CD14-positive monocyte (primary cell): ENCODE results near the gene CDH4. TPM values are rescaled to one million over a fixed set of nuclear protein-coding genes. Genes with fewer than 3 reads are reported as not detected.

Experiments
- DNase-seq, 3 donors: peaks; one replicate each; pipeline ENCODE4 v3.0.0-alpha.2; 2011 to 2022
- H2AFZ ChIP-seq: 2 replicates; pipeline ENCODE4 v1.6.0; 2012; ENCODE audit warnings: mild to moderate bottlenecking, low read depth, low read length, inconsistent platforms; ENCODE audit not compliant: insufficient read depth, poor library complexity, severe bottlenecking
- H3K27ac ChIP-seq, 2 donors: 1 replicate in 1 of 2; 2 replicates in 1 of 2; pipeline ENCODE4 v1.5.1; 2012 to 2013; ENCODE audit warnings: low read length in 2 of 2, control low read depth in 1 of 2, inconsistent platforms in 1 of 2, low read depth in 1 of 2, mild to moderate bottlenecking in 1 of 2
- H3K27me3 ChIP-seq, 2 donors: one replicate each; pipeline versions ENCODE4 v1.6.0 to v1.6.1; 2011 to 2013; ENCODE audit warnings: low read length in 2 of 2; ENCODE audit not compliant: control insufficient read depth in 2 of 2, insufficient read depth in 2 of 2
- H3K36me3 ChIP-seq, 2 donors: replicated peaks in 1 of 2; 1 replicate in 1 of 2; 2 replicates in 1 of 2; pipeline versions ENCODE4 v1.5.1 to v1.6.1; 2012 to 2013; ENCODE audit warnings: low read length in 2 of 2, control low read depth in 1 of 2, inconsistent platforms in 1 of 2, mild to moderate bottlenecking in 1 of 2; ENCODE audit not compliant: insufficient read depth in 2 of 2, control insufficient read depth in 1 of 2
- H3K4me1 ChIP-seq, 2 donors: 1 replicate in 1 of 2; 2 replicates in 1 of 2; pipeline versions ENCODE4 v1.5.1 to v1.6.1; 2012 to 2013; ENCODE audit warnings: low read length in 2 of 2, control low read depth in 1 of 2, inconsistent platforms in 1 of 2, mild to moderate bottlenecking in 1 of 2, moderate library complexity in 1 of 2; ENCODE audit not compliant: insufficient read depth in 2 of 2, control insufficient read depth in 1 of 2
- H3K4me2 ChIP-seq: replicated peaks from 2 replicates; pipeline ENCODE3; 2012; ENCODE audit warnings: low read length, moderate library complexity, mild to moderate bottlenecking; ENCODE audit not compliant: poor library complexity, severe bottlenecking; ENCODE audit errors: extremely low read depth
- H3K4me3 ChIP-seq, 3 experiments: fragments of 200-600 bp in 1 of 3; sonication (generic) in 1 of 3; replicated peaks in 1 of 3; 1 replicate in 2 of 3; 2 replicates in 1 of 3; pipeline ENCODE4 v1.5.1; 2011 to 2013; ENCODE audit warnings: low read length in 3 of 3, mild to moderate bottlenecking in 3 of 3, control low read depth in 2 of 3, low read depth in 2 of 3, inconsistent platforms in 1 of 3, moderate library complexity in 1 of 3
- H3K79me2 ChIP-seq: 2 replicates; pipeline ENCODE4 v1.6.0; 2012; ENCODE audit warnings: mild to moderate bottlenecking, control low read depth, inconsistent platforms, low read length, moderate library complexity; ENCODE audit not compliant: insufficient read depth
- H3K9ac ChIP-seq: 2 replicates; pipeline ENCODE4 v1.6.0; 2017; ENCODE audit warnings: low read length, mild to moderate bottlenecking; ENCODE audit not compliant: insufficient read depth, poor library complexity, severe bottlenecking
- H3K9me3 ChIP-seq, 2 donors: replicated peaks in 1 of 2; 1 replicate in 1 of 2; 2 replicates in 1 of 2; pipeline versions ENCODE4 v1.5.1 to v1.6.1; 2012 to 2013; ENCODE audit warnings: low read length in 2 of 2, control low read depth in 1 of 2; ENCODE audit not compliant: control insufficient read depth in 1 of 2, insufficient read depth in 1 of 2
- H4K20me1 ChIP-seq: 2 replicates; pipeline ENCODE4 v1.6.0; 2012; ENCODE audit warnings: mild to moderate bottlenecking, low read length, control low read depth, moderate library complexity; ENCODE audit not compliant: insufficient read depth
- H3K27ac Mint-ChIP-seq, 7 donors: one replicate each; pipeline ENCODE4 v1.8.0; 2020; ENCODE audit warnings: mild to moderate bottlenecking in 7 of 7, mixed read lengths in 7 of 7, moderate library complexity in 6 of 7, inconsistent platforms in 2 of 7
- H3K27me3 Mint-ChIP-seq, 3 donors: one replicate each; pipeline ENCODE4 v1.8.0; 2021 to 2022; ENCODE audit warnings: low read depth in 3 of 3, mild to moderate bottlenecking in 3 of 3, mixed read lengths in 3 of 3, moderate library complexity in 3 of 3, inconsistent platforms in 1 of 3
- H3K36me3 Mint-ChIP-seq, 2 donors: one replicate each; pipeline ENCODE4 v1.8.0; 2020; ENCODE audit warnings: mixed read lengths in 2 of 2, inconsistent platforms in 1 of 2, mild to moderate bottlenecking in 1 of 2
- H3K4me1 Mint-ChIP-seq: one replicate; pipeline ENCODE4 v1.8.0; 2020; ENCODE audit warnings: mild to moderate bottlenecking, mixed read lengths
- H3K4me3 Mint-ChIP-seq, 2 donors: one replicate each; pipeline ENCODE4 v1.8.0; 2020; ENCODE audit warnings: mild to moderate bottlenecking in 2 of 2, mixed read lengths in 2 of 2, moderate library complexity in 1 of 2
- H3K9me3 Mint-ChIP-seq, 7 donors: one replicate each; pipeline ENCODE4 v1.8.0; 2020 to 2022; ENCODE audit warnings: mixed read lengths in 7 of 7, mild to moderate bottlenecking in 6 of 7, moderate library complexity in 6 of 7, inconsistent platforms in 2 of 7
- WGBS: methylation state at CpG from one replicate; pipeline ENCODE4 v1.1.5; 2013; ENCODE audit warnings: missing lambda C conversion rate; ENCODE audit not compliant: insufficient coverage; 5-methylcytosine and 5-hydroxymethylcytosine counted together
- intact Hi-C, 2 donors: fragments of 100-400 bp; cut with micrococcal nuclease; formaldehyde crosslinking; loops; one replicate each; pipeline versions ENCODE4 v1.15.0 to v1.15.1; 2023
- polyA plus RNA-seq, 3 donors: library from polyadenylated mRNA; depleted of rRNA in 1 of 3; unstranded in 2 of 3; stranded (reverse) in 1 of 3; fragments of 300-500 nt in 2 of 3; fragments of >200 nt in 1 of 3; fragmentation: Illumina TruSeq in 2 of 3; gene quantifications; 1 replicate in 2 of 3; 2 replicates in 1 of 3; pipeline ENCODE4 v1.2.3, GENCODE V29; 2012 to 2021
- TF ChIP-seq, protein P1 (sequence below): fragments of 200-600 bp; IDR thresholded peaks from one replicate; pipeline ENCODE4 v1.8.0; 2022; ENCODE audit warnings: antibody characterized with exemption, mild to moderate bottlenecking

Gene CDH4
- polyA plus RNA-seq, 3 donors: not detected

DNA sequence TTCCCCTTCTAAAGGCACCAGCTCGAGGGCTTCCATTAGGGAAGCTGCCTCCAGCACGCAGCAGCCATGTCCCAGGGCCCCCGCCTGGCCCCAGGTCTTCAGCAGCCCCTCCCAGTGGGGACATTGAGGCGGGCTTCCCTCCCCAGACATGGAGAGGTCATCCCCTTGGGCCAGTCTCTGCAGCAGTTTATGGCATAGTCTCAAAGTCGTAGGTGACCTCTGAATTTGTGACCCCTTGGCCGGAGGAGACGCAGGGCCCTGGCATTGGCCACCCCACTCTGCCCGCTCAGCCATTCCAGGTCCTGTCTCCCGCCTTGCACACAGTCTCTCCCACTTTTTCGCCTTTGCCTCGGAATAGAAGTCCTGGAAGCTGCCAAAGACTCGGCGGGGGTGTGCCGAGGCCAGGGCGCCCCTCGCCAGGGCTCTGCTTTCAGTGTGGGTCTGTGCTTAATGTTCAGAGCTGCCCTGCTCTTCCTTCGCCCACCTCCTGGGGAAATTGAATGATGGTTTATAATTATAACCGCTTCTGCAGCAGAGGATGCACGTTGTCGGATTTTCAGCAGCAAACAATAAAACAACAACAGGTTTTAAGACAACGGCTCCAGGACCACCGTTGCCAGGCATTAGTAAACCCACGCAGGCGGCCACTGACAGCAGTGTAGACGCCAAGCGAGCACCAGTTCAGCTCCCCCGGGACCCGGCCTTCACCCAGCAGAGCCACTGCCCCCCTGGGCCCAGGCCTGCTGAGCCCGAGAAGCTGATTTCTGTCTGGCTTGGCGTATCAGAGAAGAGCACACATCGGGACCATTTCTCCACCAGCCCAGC, 626.6 kb downstream of the CDH4 start:
- Histone ChIP-seq H3K27me3 (no peaks in the 10 kb centered on the region), H3K9ac (no peak overlapping the region), H3K9me3 (peaks cover 0 to 97% of the 10 kb centered on the region in 2 donors), H3K79me2 (no peaks in the 10 kb centered on the region), H3K4me3 (no peak overlapping the region), H3K27ac (no peak overlapping the region), H4K20me1 (no peaks in the 10 kb centered on the region), H2AFZ (no peak overlapping the region), H3K4me2 (no peak overlapping the region), H3K4me1 (no peaks in the 10 kb centered on the region), H3K36me3 (no peaks in the 10 kb centered on the region)
- H3K36me3 Mint-ChIP-seq: no peaks in the 10 kb centered on the region
- H3K4me1 Mint-ChIP-seq: no peaks in the 10 kb centered on the region
- no peak overlapping the region for H3K4me3 Mint-ChIP-seq
- intact Hi-C loops: no loop called here
- H3K27ac Mint-ChIP-seq: no peak overlapping the region
- DNase-seq: no peak
- H3K9me3 Mint-ChIP-seq: peaks cover 0 to 76% (median 28%) of the 10 kb centered on the region in 7 donors
- H3K27me3 Mint-ChIP-seq: peaks cover 7 to 8% (median 7%) of the 10 kb centered on the region in 3 donors
- TF ChIP-seq, protein P1, sequence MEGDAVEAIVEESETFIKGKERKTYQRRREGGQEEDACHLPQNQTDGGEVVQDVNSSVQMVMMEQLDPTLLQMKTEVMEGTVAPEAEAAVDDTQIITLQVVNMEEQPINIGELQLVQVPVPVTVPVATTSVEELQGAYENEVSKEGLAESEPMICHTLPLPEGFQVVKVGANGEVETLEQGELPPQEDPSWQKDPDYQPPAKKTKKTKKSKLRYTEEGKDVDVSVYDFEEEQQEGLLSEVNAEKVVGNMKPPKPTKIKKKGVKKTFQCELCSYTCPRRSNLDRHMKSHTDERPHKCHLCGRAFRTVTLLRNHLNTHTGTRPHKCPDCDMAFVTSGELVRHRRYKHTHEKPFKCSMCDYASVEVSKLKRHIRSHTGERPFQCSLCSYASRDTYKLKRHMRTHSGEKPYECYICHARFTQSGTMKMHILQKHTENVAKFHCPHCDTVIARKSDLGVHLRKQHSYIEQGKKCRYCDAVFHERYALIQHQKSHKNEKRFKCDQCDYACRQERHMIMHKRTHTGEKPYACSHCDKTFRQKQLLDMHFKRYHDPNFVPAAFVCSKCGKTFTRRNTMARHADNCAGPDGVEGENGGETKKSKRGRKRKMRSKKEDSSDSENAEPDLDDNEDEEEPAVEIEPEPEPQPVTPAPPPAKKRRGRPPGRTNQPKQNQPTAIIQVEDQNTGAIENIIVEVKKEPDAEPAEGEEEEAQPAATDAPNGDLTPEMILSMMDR: no peak
- 95% methylated on average over 27 of the region's 31 CpGs for WGBS

DNA sequence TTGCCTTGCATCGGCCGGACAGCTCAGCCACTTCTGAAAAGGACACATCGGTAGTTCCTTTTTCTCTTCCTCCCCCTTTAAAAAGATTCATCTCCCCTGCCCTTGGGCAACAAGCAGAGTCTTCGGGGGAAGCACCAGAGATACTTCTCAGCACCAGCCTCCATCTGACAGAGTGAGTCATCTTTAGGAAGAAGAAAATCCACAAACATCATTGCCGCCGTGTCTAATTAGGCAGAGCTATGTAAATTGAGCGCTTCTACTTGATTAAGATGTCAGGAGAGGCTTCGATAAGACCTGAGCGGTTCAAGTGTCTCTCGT, 627.2 kb downstream of the CDH4 start:
- H3K4me3 ChIP-seq: no peak overlapping the region
- H3K36me3 ChIP-seq: no peaks in the 10 kb centered on the region
- 92% methylated on average over 7 of the region's 10 CpGs for WGBS
- no peaks in the 10 kb centered on the region for H3K27me3 ChIP-seq
- no peak overlapping the region for H3K4me2 ChIP-seq
- H3K4me1 Mint-ChIP-seq: no peaks in the 10 kb centered on the region
- no peak overlapping the region for H3K4me3 Mint-ChIP-seq
- H3K27ac Mint-ChIP-seq: no peak overlapping the region
- H3K9me3 ChIP-seq: peaks cover 0 to 94% of the 10 kb centered on the region in 2 donors
- H3K27me3 Mint-ChIP-seq: peaks cover 7 to 9% (median 8%) of the 10 kb centered on the region in 3 donors
- H3K27ac ChIP-seq: no peak overlapping the region
- H3K36me3 Mint-ChIP-seq: no peaks in the 10 kb centered on the region
- H3K79me2 ChIP-seq: no peaks in the 10 kb centered on the region
- DNase-seq: no peak
- peaks cover 0 to 72% (median 30%) of the 10 kb centered on the region in 7 donors for H3K9me3 Mint-ChIP-seq
- H3K9ac ChIP-seq: no peak overlapping the region
- TF ChIP-seq, protein P1: no peak
- no peak overlapping the region for H2AFZ ChIP-seq
- no peaks in the 10 kb centered on the region for H3K4me1 ChIP-seq
- intact Hi-C loops: no loop called here
- H4K20me1 ChIP-seq: no peaks in the 10 kb centered on the region
